ENCODE results near the gene CAMK2A. TPM values are rescaled to one million over a fixed set of nuclear protein-coding genes. Genes with fewer than 3 reads are reported as not detected.

Gene CAMK2A
- total RNA-seq, 4 donors from 2014 or later, result 1.4 to 6.9 (median 3.6) TPM

DNA sequence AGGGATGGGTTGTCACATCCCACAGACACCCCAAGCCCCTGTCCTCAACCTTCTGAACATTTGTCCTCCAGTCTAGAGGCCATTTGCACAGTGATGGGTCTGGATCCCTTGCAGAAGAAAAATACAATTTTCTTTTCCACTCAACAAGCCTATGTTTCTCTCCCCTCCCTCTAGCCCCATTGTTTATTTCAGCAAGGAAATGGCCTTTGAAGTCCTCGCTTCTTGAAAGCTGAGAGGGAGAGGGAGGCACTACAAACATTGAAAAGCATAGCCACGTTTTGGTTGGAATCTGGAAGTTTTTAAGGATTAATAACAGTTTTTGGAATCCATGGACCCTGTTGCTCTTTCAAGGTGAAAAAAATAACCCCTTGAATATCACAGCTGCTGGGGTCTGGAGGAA, 37.1 kb upstream of the CAMK2A start:
- ATAC-seq, result no peak
- no peak overlapping the region for H3K4me3 ChIP-seq
- 60% methylated on average over 2 of the region's 2 CpGs; no CpG with 5 or more reads in 1 of the 2 donors for WGBS, 2 donors (ENCODE audit: low coverage in 1 of 2)
- no peaks in the 10 kb centered on the region for H3K9me3 ChIP-seq
- no peaks in the 10 kb centered on the region for H3K4me1 ChIP-seq
- no peaks in the 10 kb centered on the region for H3K36me3 ChIP-seq
- no peak overlapping the region for H3K27ac ChIP-seq
- TF ChIP-seq POLR2AphosphoS5 (IDR thresholded peaks at IDR 0.05) (no peak), EP300 (IDR thresholded peaks at IDR 0.05) (no peak), POLR2A (IDR thresholded peaks at IDR 0.05) (no peak)
- TF ChIP-seq, protein P1, sequence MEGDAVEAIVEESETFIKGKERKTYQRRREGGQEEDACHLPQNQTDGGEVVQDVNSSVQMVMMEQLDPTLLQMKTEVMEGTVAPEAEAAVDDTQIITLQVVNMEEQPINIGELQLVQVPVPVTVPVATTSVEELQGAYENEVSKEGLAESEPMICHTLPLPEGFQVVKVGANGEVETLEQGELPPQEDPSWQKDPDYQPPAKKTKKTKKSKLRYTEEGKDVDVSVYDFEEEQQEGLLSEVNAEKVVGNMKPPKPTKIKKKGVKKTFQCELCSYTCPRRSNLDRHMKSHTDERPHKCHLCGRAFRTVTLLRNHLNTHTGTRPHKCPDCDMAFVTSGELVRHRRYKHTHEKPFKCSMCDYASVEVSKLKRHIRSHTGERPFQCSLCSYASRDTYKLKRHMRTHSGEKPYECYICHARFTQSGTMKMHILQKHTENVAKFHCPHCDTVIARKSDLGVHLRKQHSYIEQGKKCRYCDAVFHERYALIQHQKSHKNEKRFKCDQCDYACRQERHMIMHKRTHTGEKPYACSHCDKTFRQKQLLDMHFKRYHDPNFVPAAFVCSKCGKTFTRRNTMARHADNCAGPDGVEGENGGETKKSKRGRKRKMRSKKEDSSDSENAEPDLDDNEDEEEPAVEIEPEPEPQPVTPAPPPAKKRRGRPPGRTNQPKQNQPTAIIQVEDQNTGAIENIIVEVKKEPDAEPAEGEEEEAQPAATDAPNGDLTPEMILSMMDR (IDR thresholded peaks at IDR 0.05), result no peak
- H3K27me3 ChIP-seq, result no peaks in the 10 kb centered on the region

DNA sequence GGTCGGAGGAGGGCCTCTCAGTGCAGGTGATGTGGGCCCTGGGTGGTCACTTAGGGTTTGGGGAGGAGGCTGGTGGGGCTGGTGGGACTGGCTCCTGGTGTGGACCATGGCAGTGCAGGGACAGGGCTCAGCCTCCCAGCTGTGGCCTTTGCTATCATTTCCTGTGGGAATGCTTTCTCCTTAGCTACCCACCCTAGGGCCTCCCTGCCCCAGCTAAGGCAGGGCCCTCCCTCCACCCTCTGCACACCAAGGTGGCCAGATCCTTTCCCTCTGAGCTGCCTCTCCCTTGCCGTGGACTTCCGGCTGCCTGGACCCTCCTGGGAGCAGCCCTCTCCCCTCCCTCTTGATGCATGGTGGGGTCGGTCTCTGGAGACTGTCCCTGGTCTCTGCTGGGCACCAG, 35.9 kb upstream of the CAMK2A start:
- WGBS, 2 donors (ENCODE audit: low coverage in 1 of 2), result 75 to 90% methylated on average over 1 to 3 of the region's 4 CpGs
- Histone ChIP-seq H3K9me3 (no peaks in the 10 kb centered on the region), H3K36me3 (no peaks in the 10 kb centered on the region), H3K4me1 (peaks cover 0 to 4% (median 0%) of the 10 kb centered on the region in 3 donors), H3K27ac (no peak overlapping the region), H3K4me3 (no peak overlapping the region), H3K27me3 (no peaks in the 10 kb centered on the region)
- TF ChIP-seq, protein P1 (IDR thresholded peaks at IDR 0.05), result no peak
- TF ChIP-seq POLR2AphosphoS5 (IDR thresholded peaks at IDR 0.05) (no peak), EP300 (IDR thresholded peaks at IDR 0.05) (no peak), POLR2A (IDR thresholded peaks at IDR 0.05) (no peak)
- ATAC-seq, result no peak

DNA sequence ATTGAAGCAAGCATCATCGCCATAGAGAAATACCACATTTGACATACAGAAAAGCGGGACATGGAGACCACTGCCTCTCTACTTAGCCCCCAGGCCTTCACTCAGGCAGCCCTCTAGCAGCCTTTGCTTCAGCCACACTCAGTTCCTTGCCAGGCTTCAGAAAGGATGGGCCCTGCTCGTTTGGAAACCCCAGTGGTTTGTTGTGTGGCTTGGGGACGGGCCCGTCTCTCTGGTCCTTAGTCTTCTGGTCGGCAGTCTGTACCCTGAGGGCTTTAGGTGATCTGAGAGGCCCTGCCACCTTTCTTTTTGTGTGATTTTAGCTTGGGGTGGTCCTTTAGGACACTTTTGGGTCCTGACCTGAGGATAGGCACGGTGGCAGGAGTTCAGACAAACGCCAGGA, 34.2 kb upstream of the CAMK2A start:
- TF ChIP-seq POLR2A (IDR thresholded peaks at IDR 0.05) (no peak), POLR2AphosphoS5 (IDR thresholded peaks at IDR 0.05) (no peak), EP300 (IDR thresholded peaks at IDR 0.05) (no peak)
- TF ChIP-seq, protein P1 (IDR thresholded peaks at IDR 0.05), result no peak
- Histone ChIP-seq H3K9me3 (no peaks in the 10 kb centered on the region), H3K36me3 (no peaks in the 10 kb centered on the region), H3K4me3 (no peak overlapping the region), H3K4me1 (peaks cover 0 to 11% (median 0%) of the 10 kb centered on the region in 3 donors), H3K27ac (no peak overlapping the region), H3K27me3 (no peaks in the 10 kb centered on the region)
- WGBS, 2 donors (ENCODE audit: low coverage in 1 of 2), result 92 to 98% methylated on average over 2 to 8 of the region's 8 CpGs
- ATAC-seq, result no peak

DNA sequence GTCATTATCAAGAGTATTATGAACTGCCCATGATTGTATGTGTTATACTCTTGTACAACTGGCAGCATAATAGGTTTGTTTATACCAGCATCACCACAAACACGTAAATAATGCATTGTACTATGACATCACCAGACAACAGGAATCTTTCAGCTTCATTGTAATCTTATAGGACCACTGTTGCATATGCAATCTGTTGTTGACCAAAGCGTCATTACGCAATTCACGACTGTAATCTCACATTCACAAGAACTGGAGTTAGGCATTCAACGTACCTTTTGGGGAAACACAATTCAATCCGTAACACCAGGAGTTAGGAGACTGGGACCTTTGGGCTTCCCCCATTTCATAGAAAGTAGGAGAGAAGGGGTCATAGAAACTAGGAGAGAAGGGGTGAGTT, 33.5 kb upstream of the CAMK2A start:
- WGBS, 2 donors (ENCODE audit: low coverage in 1 of 2), result 81 to 87% methylated on average over 3 to 6 of the region's 6 CpGs
- Histone ChIP-seq H3K4me3 (no peak overlapping the region), H3K4me1 (peaks cover 0 to 11% (median 0%) of the 10 kb centered on the region in 3 donors), H3K9me3 (no peaks in the 10 kb centered on the region), H3K27ac (no peak overlapping the region), H3K36me3 (no peaks in the 10 kb centered on the region), H3K27me3 (no peaks in the 10 kb centered on the region)
- ATAC-seq, result no peak
- no peak for TF ChIP-seq POLR2A (IDR thresholded peaks at IDR 0.05)
- no peak for TF ChIP-seq POLR2AphosphoS5 (IDR thresholded peaks at IDR 0.05)
- no peak for TF ChIP-seq EP300 (IDR thresholded peaks at IDR 0.05)
- TF ChIP-seq, protein P1 (IDR thresholded peaks at IDR 0.05), result no peak

DNA sequence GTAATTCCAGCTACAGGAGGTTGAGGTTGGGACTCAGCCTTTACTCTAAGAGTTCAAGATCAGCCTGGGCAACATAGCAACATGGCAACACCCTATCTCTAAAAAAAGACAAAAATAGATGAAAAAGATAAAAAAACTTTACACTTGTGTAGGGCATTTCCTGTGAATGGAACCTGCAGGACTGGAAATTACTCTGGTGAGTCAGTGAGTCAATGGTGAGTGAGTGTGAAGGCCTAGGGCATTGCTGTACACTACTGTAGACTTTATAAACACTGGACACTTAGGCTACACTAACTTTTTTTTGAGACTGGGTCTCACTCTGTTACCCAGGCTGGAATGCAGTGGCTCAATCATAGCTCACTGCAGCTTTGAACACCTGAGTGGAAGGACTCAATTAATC, 32.6 kb upstream of the CAMK2A start:
- peaks cover 0 to 11% (median 0%) of the 10 kb centered on the region in 3 donors for H3K4me1 ChIP-seq
- no peak overlapping the region for H3K4me3 ChIP-seq
- H3K27ac ChIP-seq, result no peak overlapping the region
- ATAC-seq, result no peak
- no peaks in the 10 kb centered on the region for H3K9me3 ChIP-seq
- no peak for TF ChIP-seq POLR2A (IDR thresholded peaks at IDR 0.05)
- TF ChIP-seq, protein P1 (IDR thresholded peaks at IDR 0.05), result no peak
- TF ChIP-seq EP300 (IDR thresholded peaks at IDR 0.05), result no peak
- no peak for TF ChIP-seq POLR2AphosphoS5 (IDR thresholded peaks at IDR 0.05)
- no peaks in the 10 kb centered on the region for H3K27me3 ChIP-seq
- H3K36me3 ChIP-seq, result no peaks in the 10 kb centered on the region

All from gastroesophageal sphincter (tissue), 4 donors.